CD4-positive, alpha-beta T cell (primary cell): Measurements from ENCODE around the gene SLC38A10. TPM values are rescaled to one million over a fixed set of nuclear protein-coding genes. Genes with fewer than 3 reads are reported as not detected.

Experiments used
- ATAC-seq: fragments of 200-7000 bp; cut with Tn5 transposase; one replicate; pipeline ENCODE4 v1.10.0; 2022; ENCODE audit warnings: mild to moderate bottlenecking; ENCODE audit not compliant: poor library complexity
- CTCF ChIA-PET: fragments of 350-600 bp; sonication (Branson Sonifier 250); formaldehyde crosslinking; loops from one replicate; lab custom pipeline; 2021; ENCODE audit warnings: antibody characterized with exemption, inconsistent platforms; lab: Charles Lee
- POLR2A ChIA-PET: fragments of 350-600 bp; sonication (Branson Sonifier 250); formaldehyde crosslinking; loops from one replicate; lab custom pipeline; 2021; ENCODE audit warnings: antibody characterized with exemption, inconsistent platforms; lab: Charles Lee
- DNase-seq, 14 experiments: peaks; one replicate each; pipeline ENCODE4 v3.0.0-alpha.2; 2013 to 2020; ENCODE audit warnings: mixed read lengths in 2 of 14
- H3K27ac ChIP-seq, 2 donors: one replicate each; pipeline versions ENCODE4 v1.5.1 to v1.7.0; 2013; ENCODE audit warnings: low read length in 2 of 2, low read depth in 1 of 2, mild to moderate bottlenecking in 1 of 2
- H3K27me3 ChIP-seq, 2 experiments: 1 replicate in 1 of 2; 2 replicates in 1 of 2; pipeline versions ENCODE4 v1.6.1 to v1.7.0; 2013; ENCODE audit warnings: low read length in 2 of 2, control low read depth in 1 of 2, mild to moderate bottlenecking in 1 of 2, moderate library complexity in 1 of 2; ENCODE audit not compliant: insufficient read depth in 2 of 2, control insufficient read depth in 1 of 2
- H3K36me3 ChIP-seq: one replicate; pipeline ENCODE4 v1.6.1; 2013; ENCODE audit warnings: low read length, control low read depth; ENCODE audit not compliant: insufficient read depth
- H3K4me1 ChIP-seq: one replicate; pipeline ENCODE4 v1.6.1; 2013; ENCODE audit warnings: low read length, control low read depth; ENCODE audit not compliant: insufficient read depth
- H3K4me3 ChIP-seq: one replicate; pipeline ENCODE4 v1.5.1; 2013; ENCODE audit warnings: mild to moderate bottlenecking, low read length, moderate library complexity
- H3K9me3 ChIP-seq, 2 experiments: 1 replicate in 1 of 2; 2 replicates in 1 of 2; pipeline versions ENCODE4 v1.6.1 to v1.7.0; 2013; ENCODE audit warnings: low read length in 2 of 2, mild to moderate bottlenecking in 2 of 2, control low read depth in 1 of 2, moderate library complexity in 1 of 2; ENCODE audit not compliant: control insufficient read depth in 1 of 2, insufficient read depth in 1 of 2
- H3K27ac Mint-ChIP-seq: one replicate; pipeline ENCODE4 v1.8.0; 2020; ENCODE audit warnings: mixed read lengths
- H3K27me3 Mint-ChIP-seq: one replicate; pipeline ENCODE4 v1.8.0; 2021; ENCODE audit warnings: mixed read lengths
- H3K36me3 Mint-ChIP-seq: one replicate; pipeline ENCODE4 v1.8.0; 2021; ENCODE audit warnings: low read depth, mixed read lengths
- H3K4me1 Mint-ChIP-seq: one replicate; pipeline ENCODE4 v1.8.0; 2021; ENCODE audit warnings: low read depth, mixed read lengths
- H3K4me3 Mint-ChIP-seq: one replicate; pipeline ENCODE4 v1.8.0; 2020; ENCODE audit warnings: mild to moderate bottlenecking, mixed read lengths
- H3K9me3 Mint-ChIP-seq: one replicate; pipeline ENCODE4 v1.8.0; 2020; ENCODE audit warnings: mixed read lengths
- CTCF ChIP-seq: fragments of 200-600 bp; IDR thresholded peaks from one replicate; pipeline ENCODE4 v1.8.0; 2022; ENCODE audit warnings: antibody characterized with exemption, mild to moderate bottlenecking
- intact Hi-C, 2 experiments: fragments of 100-400 bp; cut with DNase I in 1 of 2; cut with micrococcal nuclease in 1 of 2; formaldehyde crosslinking; loops; one replicate each; pipeline versions ENCODE4 v1.15.1 to v1.9.0; 2023 to 2025; cut with DNase I, micrococcal nuclease
- total RNA-seq, 174 experiments: library from RNA in 2 of 174; stranded (reverse) in 2 of 174; gene quantifications; one replicate each; pipeline ENCODE4 v1.2.3 and lab custom pipeline; 2021 to 2026

Gene SLC38A10
- total RNA-seq, 2 experiments from 2014 or later, result 22.8 to 26.4 TPM

GRCh38 chr17:81235822-81236740, 59.0 kb downstream of the SLC38A10 start:
- intact Hi-C loops, result loop anchor here in 1 of 2 experiments (5.0 kb wide), 3 partner anchors 244 to 316 kb away; partner anchors contain the start of genes CHMP6 and FAAP100
- Mint-ChIP-seq H3K4me3 (peak overlapping the region; percentile 67), H3K27ac (no peak overlapping the region), H3K9me3 (no peaks in the 10 kb centered on the region), H3K27me3 (no peaks in the 10 kb centered on the region), H3K4me1 (peaks cover 36% of the 10 kb centered on the region), H3K36me3 (peaks cover 15% of the 10 kb centered on the region)
- Histone ChIP-seq H3K27ac (no peak overlapping the region), H3K9me3 (no peaks in the 10 kb centered on the region), H3K36me3 (peaks cover 34% of the 10 kb centered on the region), H3K4me3 (no peak overlapping the region), H3K4me1 (peaks cover 46% of the 10 kb centered on the region), H3K27me3 (no peaks in the 10 kb centered on the region)
- ATAC-seq (no peak), DNase-seq (no peak)
- TF ChIP-seq CTCF, result no peak
- ChIA-PET CTCF (no interaction called here), POLR2A (interaction anchor here (1.2 kb wide), 1 partner anchor 13 kb away, joined by 3 read pairs; no protein-coding TSS in a partner anchor)

- Histone ChIP-seq H3K4me3 (no peak overlapping the region), H3K27me3 (no peaks in the 10 kb centered on the region), H3K9me3 (no peaks in the 10 kb centered on the region), H3K4me1 (peaks cover 37% of the 10 kb centered on the region), H3K27ac (no peak overlapping the region), H3K36me3 (peaks cover 40% of the 10 kb centered on the region)
- ChIA-PET POLR2A (interaction anchor here (1.2 kb wide), 1 partner anchor 12 kb away, joined by 3 read pairs; no protein-coding TSS in a partner anchor), CTCF (no interaction called here)
- DNase-seq (no peak), ATAC-seq (no peak)
- Mint-ChIP-seq H3K4me3 (peak overlapping the region; percentile 34), H3K27ac (no peak overlapping the region), H3K36me3 (peaks cover 24% of the 10 kb centered on the region), H3K9me3 (no peaks in the 10 kb centered on the region), H3K27me3 (no peaks in the 10 kb centered on the region), H3K4me1 (peaks cover 33% of the 10 kb centered on the region)
- no peak for TF ChIP-seq CTCF
- intact Hi-C loops, result loop anchor here in 1 of 2 experiments (5.0 kb wide), 3 partner anchors 243 to 317 kb away; partner anchors contain the start of genes CHMP6 and FAAP100
Observed at GRCh38 chr17:81234940-81235821, 59.9 kb downstream of the SLC38A10 start.

GRCh38 chr17:81234506-81234855, 60.6 kb downstream of the SLC38A10 start:
- H3K27me3 Mint-ChIP-seq, result no peaks in the 10 kb centered on the region
- H3K4me1 ChIP-seq, result peaks cover 30% of the 10 kb centered on the region
- ATAC-seq, result no peak
- H3K36me3 ChIP-seq, result peaks cover 47% of the 10 kb centered on the region
- POLR2A ChIA-PET, result no interaction called here
- CTCF ChIA-PET, result no interaction called here
- intact Hi-C loops, result no loop called here
- peaks cover 31% of the 10 kb centered on the region for H3K36me3 Mint-ChIP-seq
- H3K4me1 Mint-ChIP-seq, result peaks cover 29% of the 10 kb centered on the region
- no peak overlapping the region for H3K4me3 ChIP-seq
- no peaks in the 10 kb centered on the region for H3K27me3 ChIP-seq
- H3K27ac Mint-ChIP-seq, result no peak overlapping the region
- no peak for TF ChIP-seq CTCF
- H3K4me3 Mint-ChIP-seq, result peak overlapping the region; percentile 34
- no peaks in the 10 kb centered on the region for H3K9me3 ChIP-seq
- no peak overlapping the region for H3K27ac ChIP-seq
- H3K9me3 Mint-ChIP-seq, result no peaks in the 10 kb centered on the region
- no peak for DNase-seq
